Ishikawa (cell line): ENCODE data around the gene SCAF1.

Source experiments
- CEBPB ChIP-seq: IDR thresholded peaks from 2 replicates; pipeline ENCODE4 v1.6.1; 2012
- CREB1 ChIP-seq: IDR thresholded peaks from 2 replicates; pipeline ENCODE4 v1.6.1; 2012; ENCODE audit warnings: low read depth
- EGR1 ChIP-seq: IDR thresholded peaks from 2 replicates; pipeline ENCODE4 v1.6.1; 2012
- EP300 ChIP-seq: IDR thresholded peaks from 2 replicates; pipeline ENCODE4 v1.6.1; 2012; ENCODE audit warnings: borderline replicate concordance
- MAX ChIP-seq: IDR thresholded peaks from 2 replicates; pipeline ENCODE4 v1.6.1; 2012
- NFIC ChIP-seq: IDR thresholded peaks from 2 replicates; pipeline ENCODE4 v1.6.1; 2012
- RAD21 ChIP-seq: IDR thresholded peaks from 2 replicates; pipeline ENCODE4 v1.6.1; 2012; ENCODE audit warnings: low read depth
- REST ChIP-seq: IDR thresholded peaks from 2 replicates; pipeline ENCODE4 v1.6.1; 2012; ENCODE audit warnings: low read depth, mild to moderate bottlenecking
- TAF1 ChIP-seq: IDR thresholded peaks from 2 replicates; pipeline ENCODE4 v1.6.1; 2012; ENCODE audit warnings: low read depth, mild to moderate bottlenecking
- TCF12 ChIP-seq: IDR thresholded peaks from 2 replicates; pipeline ENCODE4 v1.6.1; 2012; ENCODE audit warnings: low read depth
- TEAD4 ChIP-seq: IDR thresholded peaks from 2 replicates; pipeline ENCODE4 v1.6.1; 2012
- USF1 ChIP-seq: IDR thresholded peaks from 2 replicates; pipeline ENCODE4 v1.6.1; 2012
- YY1 ChIP-seq: IDR thresholded peaks from 2 replicates; pipeline ENCODE4 v1.6.1; 2012; ENCODE audit warnings: low read depth
- ZBTB7A ChIP-seq: IDR thresholded peaks from 2 replicates; pipeline ENCODE4 v1.6.1; 2012; ENCODE audit warnings: low read depth

The SCAF1 gene

GRCh38 chr19:49669516-49669915, 27.5 kb downstream of the SCAF1 start:
- TF ChIP-seq NFIC = no peak
- no peak for TF ChIP-seq ZBTB7A

GRCh38 chr19:49672131-49672919, 30.3 kb downstream of the SCAF1 start:
- no peak for TF ChIP-seq CEBPB
- TF ChIP-seq RAD21 = peak; percentile 48
- TF ChIP-seq CREB1 = no peak
- no peak for TF ChIP-seq EP300
- TF ChIP-seq ZBTB7A = peak; percentile 29; the same call in 1 of the 2 replicates
- 0 out of 2 replicates have a peak, but pooled peaks have one; percentile 24 for TF ChIP-seq NFIC

- TF ChIP-seq USF1 (no peak), TCF12 (0 out of 2 replicates have a peak, but pooled peaks have one; percentile 14), EP300 (0 out of 2 replicates have a peak, but pooled peaks have one; percentile 3), EGR1 (no peak)
Measured at GRCh38 chr19:49676136-49676783, 34.3 kb downstream of the SCAF1 start.

- TF ChIP-seq NFIC (peak; percentile 69), REST (no peak), EP300 (no peak), CREB1 (peak; percentile 72), TEAD4 (peak; percentile 29; the same call in 1 of the 2 replicates)
Measured at GRCh38 chr19:49676784-49677230, 34.8 kb downstream of the SCAF1 start.

GRCh38 chr19:49677231-49677900, 35.4 kb downstream of the SCAF1 start, which contains the start of gene PRMT1:
Gene PRMT1, plus strand, starts transcription at chr19:49677271. Its CDS starts 10 bp downstream, at chr19:49677281.
- peak; percentile 43; the same call in 1 of the 2 replicates for TF ChIP-seq EGR1
- TF ChIP-seq REST = no peak
- TF ChIP-seq CREB1 = peak; percentile 4; the same call in 1 of the 2 replicates
- TF ChIP-seq MAX = peak; percentile 94
- peak; percentile 92 for TF ChIP-seq TAF1
- TF ChIP-seq TCF12 = no peak; the same call in 1 of the 2 replicates
- peak; percentile 81 for TF ChIP-seq ZBTB7A
- TF ChIP-seq YY1 = peak; percentile 93
- peak; percentile 88 for TF ChIP-seq USF1

- TF ChIP-seq REST (no peak), CEBPB (0 out of 2 replicates have a peak, but pooled peaks have one; percentile 3), ZBTB7A (0 out of 2 replicates have a peak, but pooled peaks have one; percentile 42), YY1 (0 out of 2 replicates have a peak, but pooled peaks have one; percentile 19), MAX (no peak), RAD21 (peak; percentile 32; the same call in 1 of the 2 replicates)
Measured at GRCh38 chr19:49677901-49678674, 36.1 kb downstream of the SCAF1 start.
